Globus pallidus (tissue), 1 donor: ENCODE measurements around the gene TTC28.

Experiments used
- DNase-seq: peaks from one replicate; pipeline ENCODE4 v3.0.0-alpha.2; 2015; ENCODE audit warnings: low spot score

The TTC28 gene

GRCh38 chr22:28268850-28269249 is 410.8 kb downstream of the TTC28 start:
- peak; percentile 11 for DNase-seq

DNA sequence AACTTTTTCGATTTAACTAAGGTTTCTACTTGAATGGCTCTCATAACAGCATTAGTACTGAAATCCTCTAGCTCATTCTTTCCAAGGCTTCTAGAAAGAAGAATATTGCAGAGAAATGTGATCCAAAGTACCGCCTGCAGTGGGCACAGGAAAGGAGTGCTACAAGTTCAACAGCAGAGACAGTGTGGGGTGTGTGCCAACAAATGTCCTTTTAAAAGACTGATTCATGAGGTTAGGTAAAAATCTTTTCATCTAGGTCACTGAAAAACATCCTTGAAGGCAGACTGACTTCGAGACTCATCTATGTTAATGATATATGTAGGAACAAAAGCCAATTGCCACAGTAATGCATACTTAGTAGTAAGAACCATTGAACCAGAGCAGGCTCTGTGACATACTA is 411.5 kb downstream of the TTC28 start:
- peak; percentile 11 for DNase-seq

- DNase-seq: no peak
Observed at GRCh38 chr22:28260619-28261018, 419.0 kb downstream of the TTC28 start.

DNA sequence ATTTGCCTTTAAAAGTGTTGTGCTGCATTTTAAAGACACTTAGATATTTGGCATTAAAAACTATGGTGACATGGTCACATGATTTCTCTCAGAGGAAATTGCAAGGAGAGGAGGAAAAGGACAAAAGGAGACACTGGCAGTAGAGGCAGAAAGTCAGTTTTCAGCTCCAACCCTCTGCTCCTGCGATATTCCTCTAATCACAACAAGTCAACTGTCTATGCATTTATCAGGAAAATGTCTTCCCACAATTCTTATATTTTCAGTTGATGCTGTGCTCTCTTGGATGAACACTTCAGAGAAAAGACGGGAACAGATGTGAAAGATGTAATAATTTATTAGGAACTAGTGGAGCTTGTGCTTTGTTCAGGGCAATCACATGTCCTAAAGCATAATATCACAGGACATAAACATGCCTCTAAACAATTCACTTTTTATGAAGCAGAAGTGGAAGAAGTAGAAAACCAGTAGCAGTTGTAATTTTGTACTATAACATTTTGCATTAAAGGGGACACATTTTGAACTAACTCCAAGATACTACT is 419.8 kb downstream of the TTC28 start:
- DNase-seq: no peak

DNA sequence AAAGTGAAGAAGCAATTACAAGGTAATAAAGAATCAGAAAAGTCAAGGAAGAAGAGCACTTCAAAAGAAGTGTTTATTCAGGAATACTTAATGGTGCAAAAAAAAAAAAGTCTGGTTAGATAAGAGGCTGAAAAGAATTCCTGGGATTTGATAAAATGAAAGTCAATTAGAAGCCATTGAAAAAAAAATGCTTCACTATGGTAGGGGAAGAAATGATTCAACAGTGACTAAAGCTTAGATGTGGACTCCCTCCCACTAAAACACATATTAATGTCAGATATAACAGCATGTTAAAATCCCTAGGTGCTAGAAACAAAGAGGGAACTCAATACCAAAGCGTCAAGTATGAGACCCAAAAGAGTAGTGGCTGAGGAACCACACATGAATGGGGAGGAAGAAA is 425.2 kb downstream of the TTC28 start:
- no peak for DNase-seq

- no peak for DNase-seq
Observed at GRCh38 chr22:28252539-28252938, 427.1 kb downstream of the TTC28 start.

GRCh38 chr22:28250036-28250695 is 429.5 kb downstream of the TTC28 start:
- no peak for DNase-seq

- no peak for DNase-seq
Observed at GRCh38 chr22:28249402-28249801, 430.2 kb downstream of the TTC28 start.

DNA sequence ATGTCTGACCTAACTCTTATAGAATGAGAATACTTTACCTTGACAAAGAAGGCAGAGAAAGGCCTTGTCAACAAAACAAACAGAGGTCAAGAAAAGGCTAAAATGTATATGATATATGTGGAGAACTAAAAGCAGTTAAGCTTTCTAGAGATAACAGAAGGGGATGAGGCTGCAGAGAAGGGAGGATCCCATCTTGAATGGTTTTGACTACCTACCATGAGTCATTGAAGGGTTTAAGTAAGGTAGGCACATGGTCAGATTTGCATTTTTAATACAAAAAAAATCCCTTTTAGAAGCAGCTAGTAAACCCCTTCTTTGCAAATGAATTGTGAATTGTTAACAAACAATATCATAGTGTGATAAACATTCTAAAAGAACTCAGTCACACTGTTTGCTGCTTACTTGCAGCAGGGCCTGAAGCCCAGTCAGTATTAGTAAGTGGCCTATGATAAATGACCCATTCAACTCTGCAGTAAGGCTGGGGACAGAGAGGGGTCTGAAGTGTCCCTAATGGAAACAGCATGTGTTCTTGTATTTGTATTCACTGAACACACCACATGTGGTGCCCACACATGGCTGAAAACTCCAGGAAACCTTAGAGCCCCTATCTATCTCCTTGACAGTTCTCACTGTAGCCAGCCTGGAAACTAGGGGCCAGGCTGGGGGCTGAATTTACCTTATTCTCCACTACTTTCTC is 431.8 kb downstream of the TTC28 start:
- peak; percentile 81 for DNase-seq

- DNase-seq: no peak
Observed at GRCh38 chr22:28247136-28247535, 432.5 kb downstream of the TTC28 start.

DNA sequence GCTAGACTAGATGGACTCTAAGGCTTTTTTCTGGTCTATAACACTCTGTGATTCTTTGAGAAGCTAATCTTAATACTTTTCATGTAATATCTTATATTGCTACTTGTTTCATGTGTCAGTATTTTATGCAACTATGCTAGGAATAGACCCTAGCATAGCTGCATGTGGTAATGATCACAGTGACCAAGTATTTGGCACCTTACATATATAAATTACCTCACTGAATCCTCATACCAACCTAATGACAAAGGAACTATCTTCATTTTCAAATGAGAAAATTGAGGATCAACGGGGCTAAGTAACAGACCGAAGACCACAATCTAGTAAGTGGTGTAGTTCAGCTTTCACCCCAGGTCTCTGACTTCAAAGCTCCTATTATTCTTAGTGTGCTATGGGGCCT is 433.2 kb downstream of the TTC28 start:
- DNase-seq: no peak

GRCh38 chr22:28245579-28246224 is 433.9 kb downstream of the TTC28 start:
- DNase-seq: no peak

DNA sequence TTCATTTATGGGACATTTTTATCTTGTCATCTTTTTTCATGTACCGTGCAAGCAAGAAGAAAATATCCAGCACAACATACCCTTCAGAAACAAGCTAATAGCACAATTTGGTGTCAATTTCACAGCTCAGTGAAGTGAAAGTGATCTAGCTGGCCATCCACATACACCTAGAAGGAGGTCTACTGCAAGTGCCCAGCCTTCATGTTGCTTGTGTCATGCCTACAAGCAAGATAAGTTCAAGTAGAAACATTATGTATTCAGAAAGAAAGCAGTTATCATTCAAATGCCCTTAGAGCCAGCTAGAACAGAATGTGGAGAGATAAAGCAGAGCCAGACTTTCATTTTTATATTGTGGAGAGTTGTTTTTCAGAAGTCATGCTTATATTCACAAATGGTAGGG is 434.9 kb downstream of the TTC28 start:
- DNase-seq: no peak

GRCh38 chr22:28243539-28243938 is 436.1 kb downstream of the TTC28 start:
- no peak for DNase-seq

- no peak for DNase-seq
Observed at GRCh38 chr22:28241656-28242290, 437.9 kb downstream of the TTC28 start.

- no peak for DNase-seq
Observed at GRCh38 chr22:28239941-28240340, 439.7 kb downstream of the TTC28 start.

- DNase-seq: no peak
Observed at GRCh38 chr22:28237783-28238182, 441.9 kb downstream of the TTC28 start.

GRCh38 chr22:28237112-28237511 is 442.5 kb downstream of the TTC28 start:
- no peak for DNase-seq

DNA sequence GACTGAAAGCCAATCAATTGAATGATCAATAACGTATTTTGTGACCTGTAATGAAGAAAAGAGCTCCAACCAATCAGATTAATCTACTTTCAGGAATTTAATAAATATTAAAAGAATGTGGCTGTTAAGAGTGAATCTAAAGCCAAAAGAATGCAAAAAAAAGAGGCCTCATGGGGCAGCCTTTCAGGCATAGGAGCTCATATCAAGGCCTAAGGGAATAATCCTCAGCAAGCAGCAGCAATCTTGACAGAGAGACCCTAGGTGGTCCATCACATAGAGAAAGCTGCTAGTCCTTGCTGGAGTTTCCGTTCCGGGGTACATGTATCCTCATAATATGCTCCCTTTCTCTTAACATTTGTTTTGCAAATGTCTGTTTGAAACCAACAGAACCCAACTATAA is 447.4 kb downstream of the TTC28 start:
- no peak for DNase-seq

DNA sequence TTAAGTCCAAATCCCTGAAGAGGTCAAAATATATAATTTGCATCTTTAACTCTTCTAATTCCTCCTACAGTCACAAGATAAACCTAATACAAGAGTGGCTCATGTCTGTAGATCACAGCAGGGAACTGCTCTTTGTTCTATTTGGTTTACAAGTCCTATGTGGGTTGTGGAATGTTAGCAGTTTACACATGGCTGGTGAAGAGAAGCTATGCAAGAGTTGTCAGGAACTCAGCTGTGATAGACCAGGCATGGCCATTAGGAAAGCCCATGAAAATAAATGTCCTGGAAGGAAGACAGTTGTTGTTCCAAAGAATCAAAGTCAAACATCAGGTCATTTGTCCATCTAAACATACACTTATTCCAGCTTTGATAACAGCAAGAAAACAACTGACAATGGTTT is 448.2 kb downstream of the TTC28 start:
- no peak for DNase-seq

DNA sequence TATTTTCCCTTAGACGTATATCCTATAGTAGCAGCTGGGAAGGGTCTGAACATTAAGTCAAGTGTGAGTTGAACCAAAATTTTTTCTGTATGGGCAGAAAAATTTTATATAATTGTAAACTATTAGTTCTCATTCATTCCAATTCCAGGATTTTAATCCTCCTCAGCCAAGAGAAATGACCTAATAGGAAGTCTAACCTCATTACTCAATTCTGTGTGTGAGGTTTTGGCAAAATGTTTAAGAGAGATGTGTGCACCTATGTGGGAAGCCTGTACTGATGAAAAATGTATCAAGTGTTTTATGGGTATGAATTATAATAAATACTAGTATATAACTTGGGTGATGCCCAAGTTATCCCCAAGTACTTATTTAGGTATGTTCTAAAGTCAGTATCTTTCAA is 449.0 kb downstream of the TTC28 start:
- DNase-seq: no peak
